Measurements from ENCODE around the gene ISOC1. TPM values are rescaled to one million over a fixed set of nuclear protein-coding genes. Genes with fewer than 3 reads are reported as not detected.

The ISOC1 gene
- total RNA-seq, 1 donor from 2014 or later: 19.1 TPM

DNA sequence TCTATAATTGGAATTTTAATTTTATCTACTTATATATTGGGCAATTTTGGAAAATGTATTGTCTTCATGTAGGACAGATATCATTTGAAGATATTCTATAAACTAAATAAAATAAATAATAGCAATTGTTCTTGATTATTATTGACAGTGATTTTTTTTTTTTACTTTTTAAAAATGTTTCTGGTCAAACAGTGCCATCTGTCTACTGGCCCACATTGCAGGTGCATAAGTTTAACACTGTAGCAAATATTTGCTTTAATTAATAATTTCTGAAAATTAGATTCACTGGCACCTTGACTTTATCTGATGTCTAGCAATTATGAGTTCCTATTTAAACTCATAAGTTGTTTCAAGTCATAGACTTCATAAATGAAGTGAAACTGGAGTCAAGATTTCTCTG lies 41.1 kb upstream of the ISOC1 start:
- ATAC-seq (no peak), DNase-seq (no peak)
- Histone ChIP-seq H3K4me1 (no peaks in the 10 kb centered on the region), H3K4me3 (no peak overlapping the region), H3K9me3 (no peaks in the 10 kb centered on the region), H3K27me3 (ENCODE audit: low read depth) (no peaks in the 10 kb centered on the region), H3K36me3 (no peaks in the 10 kb centered on the region), H3K27ac (no peak overlapping the region)
- intact Hi-C loops (cut with DNase I): no loop called here
- no peak for TF ChIP-seq CTCF (IDR thresholded peaks at IDR 0.05)

DNA sequence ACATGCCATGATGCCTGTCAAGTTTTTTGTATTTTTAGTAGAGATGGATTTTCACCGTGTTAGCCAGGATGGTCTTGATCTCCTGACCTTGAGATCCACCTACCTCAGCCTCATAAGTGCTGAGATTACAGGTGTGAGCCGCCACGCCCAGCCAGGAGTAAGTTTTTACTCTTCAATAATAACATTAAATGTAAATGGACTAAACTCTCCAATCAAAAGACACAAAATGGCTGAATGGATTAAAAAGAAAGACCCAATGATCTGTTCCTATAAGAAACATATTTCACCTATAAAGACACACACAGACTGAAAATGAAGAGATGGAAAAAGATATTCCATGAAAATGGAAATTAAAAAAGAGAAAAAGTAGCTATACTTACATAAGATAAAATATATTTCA lies 37.2 kb upstream of the ISOC1 start:
- Histone ChIP-seq H3K4me3 (no peak overlapping the region), H3K4me1 (no peaks in the 10 kb centered on the region), H3K36me3 (no peaks in the 10 kb centered on the region), H3K9me3 (no peaks in the 10 kb centered on the region), H3K27ac (no peak overlapping the region), H3K27me3 (ENCODE audit: low read depth) (no peaks in the 10 kb centered on the region)
- DNase-seq (no peak), ATAC-seq (no peak)
- TF ChIP-seq CTCF (IDR thresholded peaks at IDR 0.05): no peak
- intact Hi-C loops (cut with DNase I): no loop called here

DNA sequence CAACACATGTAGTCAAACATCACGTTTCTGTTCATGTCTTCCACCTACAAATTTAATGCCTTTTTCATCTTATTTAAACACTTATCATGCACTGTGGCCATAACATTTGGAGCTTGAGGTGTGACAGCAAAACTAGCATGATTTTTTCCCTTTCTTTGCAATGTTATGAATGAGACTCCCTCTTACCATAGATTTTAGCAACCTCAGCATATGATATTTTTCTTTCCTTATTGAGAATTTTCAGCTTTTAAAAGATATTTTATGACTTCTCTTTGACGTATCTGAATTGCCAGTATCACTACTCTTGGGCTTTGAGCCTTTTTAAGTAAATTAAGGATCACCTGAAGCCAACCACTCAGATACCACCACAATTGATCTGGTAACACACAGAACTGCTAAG lies 32.7 kb upstream of the ISOC1 start:
- DNase-seq (no peak), ATAC-seq (no peak)
- no peaks in the 10 kb centered on the region for H3K9me3 ChIP-seq
- H3K36me3 ChIP-seq: no peaks in the 10 kb centered on the region
- no peak for TF ChIP-seq CTCF (IDR thresholded peaks at IDR 0.05)
- no peak overlapping the region for H3K4me3 ChIP-seq
- intact Hi-C loops (cut with DNase I): no loop called here
- H3K27ac ChIP-seq: no peak overlapping the region
- no peaks in the 10 kb centered on the region for H3K4me1 ChIP-seq
- no peaks in the 10 kb centered on the region for H3K27me3 ChIP-seq (ENCODE audit: low read depth)

DNA sequence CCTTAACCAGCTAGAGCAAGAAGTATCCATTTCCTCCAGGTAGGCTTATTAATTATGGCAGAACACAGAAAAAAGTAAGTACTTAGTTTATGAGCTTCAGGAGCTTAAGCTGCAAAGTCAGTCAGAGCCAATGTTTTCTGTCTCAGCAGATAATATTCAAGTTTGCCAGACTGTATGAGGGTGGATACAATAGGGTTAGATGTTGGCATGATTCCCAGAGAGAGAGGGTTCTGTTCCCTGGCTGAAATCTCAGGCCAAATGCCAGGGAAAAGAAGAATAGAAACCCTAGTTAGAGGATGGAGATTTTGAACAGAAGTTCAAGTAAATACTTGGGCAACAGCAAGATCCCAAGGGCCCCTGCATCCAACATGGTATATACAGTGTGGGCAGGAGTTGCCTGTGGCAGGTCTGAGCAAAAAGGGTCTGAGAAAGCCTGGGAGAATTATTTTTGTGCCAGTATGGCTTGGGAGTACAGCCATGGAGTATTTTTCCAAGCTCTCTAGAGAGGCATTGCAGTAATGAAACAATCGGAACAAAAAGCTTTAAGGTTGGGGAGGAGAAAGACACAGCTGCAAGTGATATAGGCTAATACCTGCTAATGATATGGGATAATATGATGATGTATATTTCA lies 31.0 kb upstream of the ISOC1 start:
- no peaks in the 10 kb centered on the region for H3K36me3 ChIP-seq
- no peak overlapping the region for H3K27ac ChIP-seq
- H3K9me3 ChIP-seq: no peaks in the 10 kb centered on the region
- H3K4me1 ChIP-seq: no peaks in the 10 kb centered on the region
- intact Hi-C loops (cut with DNase I): no loop called here
- no peak overlapping the region for H3K4me3 ChIP-seq
- H3K27me3 ChIP-seq (ENCODE audit: low read depth): no peaks in the 10 kb centered on the region
- ATAC-seq: no peak
- TF ChIP-seq CTCF (IDR thresholded peaks at IDR 0.05): no peak
- DNase-seq: no peak

DNA sequence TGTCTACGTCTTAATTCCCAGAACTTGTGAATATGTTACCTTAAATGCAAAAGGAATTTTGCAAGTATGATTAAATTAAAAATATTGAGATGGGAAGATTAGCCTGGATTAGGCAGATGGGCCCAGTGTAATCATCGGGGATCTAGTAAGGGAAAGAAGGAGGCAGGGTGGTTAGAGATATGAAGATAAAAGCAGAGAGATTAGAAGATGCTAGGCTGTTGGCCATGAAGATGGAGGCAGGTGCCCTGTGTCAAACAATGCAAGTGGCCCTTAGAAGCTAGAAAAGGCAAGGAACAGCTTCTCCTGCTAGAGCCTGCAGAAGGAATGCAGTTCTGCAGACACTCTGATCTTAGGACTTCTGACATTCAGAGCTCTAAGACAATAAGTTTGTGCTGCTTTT lies 28.8 kb upstream of the ISOC1 start:
- H3K9me3 ChIP-seq: no peaks in the 10 kb centered on the region
- H3K27ac ChIP-seq: no peak overlapping the region
- ATAC-seq (no peak), DNase-seq (no peak)
- H3K27me3 ChIP-seq (ENCODE audit: low read depth): no peaks in the 10 kb centered on the region
- intact Hi-C loops (cut with DNase I): no loop called here
- H3K36me3 ChIP-seq: no peaks in the 10 kb centered on the region
- H3K4me1 ChIP-seq: no peaks in the 10 kb centered on the region
- no peak for TF ChIP-seq CTCF (IDR thresholded peaks at IDR 0.05)
- H3K4me3 ChIP-seq: no peak overlapping the region

GRCh38 chr5:129067745-129068144 lies 26.8 kb upstream of the ISOC1 start:
- no peak for ATAC-seq
- Histone ChIP-seq H3K4me3 (no peak overlapping the region), H3K27me3 (ENCODE audit: low read depth) (no peaks in the 10 kb centered on the region), H3K27ac (no peak overlapping the region), H3K9me3 (no peaks in the 10 kb centered on the region), H3K4me1 (no peaks in the 10 kb centered on the region), H3K36me3 (no peaks in the 10 kb centered on the region)
- no peak for DNase-seq
- intact Hi-C loops (cut with DNase I): no loop called here
- no peak for TF ChIP-seq CTCF (IDR thresholded peaks at IDR 0.05)

Data from lower lobe of right lung (tissue), 2 donors.